H1 (cell line): ENCODE data around the gene RASD2. TPM values are rescaled to one million over a fixed set of nuclear protein-coding genes. Genes with fewer than 3 reads are reported as not detected.

Experiments used
- polyA plus RNA-seq, 7 experiments: library from polyadenylated mRNA; depleted of rRNA in 3 of 7; stranded (reverse) in 5 of 7; unstranded in 2 of 7; fragments of >200 nt in 5 of 7; fragments of 200-250 nt in 2 of 7; gene quantifications; 1 replicate in 5 of 7; 2 replicates in 1 of 7; 4 replicates in 1 of 7; pipeline versions ENCODE4 v1.2.1 to v1.2.3, GENCODE V29; 2011 to 2013; ENCODE audit warnings: missing spikeins in 2 of 7, mixed read lengths in 2 of 7
- total RNA-seq: library from RNA; stranded (reverse); fragmentation: NEBNext Ultra II Directional; extraction: Animal tissue kit (Norgen Biotek cat#: 25700); gene quantifications from 2 replicates; pipeline ENCODE4 v1.2.1, GENCODE V29; 2021

RASD2 gene
- total and polyA plus RNA-seq, 2 of the 8 experiments (the other 6 are each of a cell fraction or from before 2014, with no cell fraction given): 1.9 to 5.1 TPM

Other genes with a start within 250 kb of the RASD2 start
- 22.2 and 25.1 TPM in 2 replicates for gene TOM1, start 240.9 kb upstream of the RASD2 start, total RNA-seq
- 39.2 and 40.8 TPM in 2 replicates for gene TOM1, start 240.9 kb upstream of the RASD2 start, polyA plus RNA-seq (2011; rRNA removed)
- gene HMOX1, start 159.7 kb upstream of the RASD2 start, total RNA-seq: 25.0 and 25.7 TPM in 2 replicates
- 39.2 and 41.6 TPM in 2 replicates for gene HMOX1, start 159.7 kb upstream of the RASD2 start, polyA plus RNA-seq (2011; rRNA removed)
- 297 and 305 TPM in 2 replicates for gene MCM5, start 140.7 kb upstream of the RASD2 start, total RNA-seq
- gene MCM5, start 140.7 kb upstream of the RASD2 start, polyA plus RNA-seq (2011; rRNA removed): 210 and 243 TPM in 2 replicates
- gene MB, start 76.5 kb downstream of the RASD2 start, total RNA-seq: not detected in 2 replicates
- gene MB, start 76.5 kb downstream of the RASD2 start, polyA plus RNA-seq (2011; rRNA removed): 1.5 and 1.7 TPM in 2 replicates
- gene APOL6, start 107.6 kb downstream of the RASD2 start, total RNA-seq: 0.13 TPM in 2 replicates
- 0.06 and 0.08 TPM in 2 replicates for gene APOL6, start 107.6 kb downstream of the RASD2 start, polyA plus RNA-seq (2011; rRNA removed)
- gene APOL5, start 177.0 kb downstream of the RASD2 start, total RNA-seq: not detected in 2 replicates
- gene APOL5, start 177.0 kb downstream of the RASD2 start, polyA plus RNA-seq (2011; rRNA removed): not detected in 2 replicates